COLO668 (cell line): Measurements from ENCODE around the gene CRABP2.

Experiments
- DNase-seq: peaks from one replicate; lab custom pipeline; 2025; ENCODE audit not compliant: unreplicated experiment; lab: John Stamatoyannopoulos, UW

Gene CRABP2

DNA sequence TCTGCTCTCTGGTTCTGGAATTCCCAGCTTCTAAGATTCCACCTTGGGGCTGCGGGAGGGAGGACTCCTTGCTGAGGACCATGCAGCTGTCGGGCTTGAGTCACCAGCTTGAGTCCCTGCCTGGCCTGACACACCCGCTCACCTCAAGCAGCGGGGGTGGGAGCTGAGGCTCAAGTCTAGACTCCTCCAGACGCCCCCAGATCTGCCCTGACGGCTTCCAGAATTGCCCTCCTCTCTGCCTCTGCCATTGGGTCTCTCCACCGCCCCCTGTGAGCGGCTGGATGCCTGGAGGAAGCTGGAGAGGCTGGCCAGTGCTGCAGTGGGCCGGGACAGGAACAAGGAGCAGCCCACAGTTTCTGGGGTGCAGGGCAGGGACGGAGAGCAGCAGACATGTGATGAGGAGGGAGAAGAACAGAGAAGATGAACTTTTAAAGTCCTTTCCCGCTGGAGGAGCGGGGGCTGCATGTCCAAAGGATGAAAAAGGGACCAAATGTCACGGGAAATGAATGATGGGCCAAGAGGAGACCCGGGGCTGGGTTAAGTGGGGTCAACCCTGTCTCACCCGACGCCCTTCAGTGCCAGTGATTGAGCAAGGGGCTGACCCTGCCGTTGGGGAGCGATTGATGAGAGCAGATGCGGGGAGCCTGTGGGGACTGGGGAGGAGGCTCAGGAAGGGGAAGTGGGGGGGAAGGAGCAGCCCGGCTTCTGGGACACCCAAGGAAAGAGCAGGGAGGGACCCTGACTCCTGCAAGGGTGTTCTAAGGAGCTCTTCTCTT is 13.5 kb downstream of the CRABP2 start:
- no peak for DNase-seq

DNA sequence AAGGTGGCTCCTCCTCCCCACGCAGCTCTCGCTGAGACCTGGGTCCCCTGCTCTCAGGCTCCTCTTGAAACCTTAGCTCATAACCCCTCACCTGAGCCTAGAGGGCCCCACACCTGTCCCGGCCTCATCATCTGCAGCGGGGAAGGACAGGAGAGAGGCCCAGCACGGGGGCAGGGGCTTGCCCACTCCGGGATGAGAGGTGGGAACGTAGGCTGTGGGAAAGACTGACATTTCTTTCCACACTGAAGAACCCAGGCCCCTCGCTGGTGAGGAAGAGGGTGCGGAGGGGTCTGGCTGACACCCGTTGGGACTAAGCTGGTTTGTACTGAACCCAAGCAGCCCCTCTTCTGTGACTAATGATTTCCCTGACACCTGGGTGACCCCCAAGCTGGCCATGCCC is 14.2 kb downstream of the CRABP2 start:
- DNase-seq = no peak

DNA sequence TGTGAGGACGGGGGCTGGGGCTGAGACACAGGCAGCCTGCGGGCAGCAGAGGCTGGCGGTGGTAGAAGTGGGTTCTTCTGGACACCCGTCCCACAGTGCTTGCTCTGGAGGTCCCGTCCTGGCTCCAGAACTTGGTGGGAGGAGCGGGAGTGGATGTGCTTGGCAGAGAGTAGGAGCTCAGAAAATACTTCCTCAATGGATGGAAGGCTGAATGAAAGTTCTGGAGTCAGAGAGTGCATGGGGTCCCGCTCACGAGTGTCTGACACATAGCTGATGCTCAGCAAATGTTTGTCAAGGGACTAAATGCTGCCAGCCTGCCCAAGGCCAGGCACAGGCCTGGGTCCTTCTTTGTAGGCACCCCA is 14.7 kb downstream of the CRABP2 start:
- DNase-seq = no peak

DNA sequence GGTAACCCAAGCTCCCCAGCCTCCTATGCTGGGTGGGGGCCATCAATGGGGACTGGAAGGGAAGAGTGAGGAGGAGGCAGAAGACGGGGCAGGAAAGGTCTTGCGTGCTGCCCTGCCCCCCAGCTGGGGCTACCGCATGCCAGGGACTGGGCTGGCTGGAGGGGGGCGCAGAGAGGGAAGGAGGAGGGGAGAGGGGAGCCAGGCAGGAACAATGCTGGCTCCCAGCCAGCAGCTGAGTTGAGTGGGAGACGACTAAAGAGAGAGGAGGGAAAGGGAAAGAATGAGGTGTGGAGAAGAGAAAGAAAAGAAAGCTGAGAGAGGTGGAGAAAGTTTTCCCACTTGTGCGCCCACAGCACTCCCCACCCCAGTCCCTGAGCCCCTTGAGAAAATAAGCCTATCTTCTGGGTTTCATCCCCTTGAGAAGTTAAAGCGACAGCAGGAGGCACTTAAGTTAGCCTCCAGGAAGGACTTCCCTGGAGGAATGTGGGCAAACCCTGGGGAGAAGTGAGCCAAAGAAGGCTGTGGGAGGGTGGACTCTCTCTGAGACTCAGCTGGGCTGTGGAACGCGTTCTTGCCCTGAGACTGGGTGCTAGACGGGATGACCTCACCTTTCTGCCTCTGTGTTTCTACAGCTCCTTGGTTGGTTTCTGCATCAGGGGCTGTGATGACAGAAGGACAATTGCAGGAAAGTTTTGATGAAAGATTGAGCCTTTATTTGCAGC is 15.3 kb downstream of the CRABP2 start:
- DNase-seq = no peak

DNA sequence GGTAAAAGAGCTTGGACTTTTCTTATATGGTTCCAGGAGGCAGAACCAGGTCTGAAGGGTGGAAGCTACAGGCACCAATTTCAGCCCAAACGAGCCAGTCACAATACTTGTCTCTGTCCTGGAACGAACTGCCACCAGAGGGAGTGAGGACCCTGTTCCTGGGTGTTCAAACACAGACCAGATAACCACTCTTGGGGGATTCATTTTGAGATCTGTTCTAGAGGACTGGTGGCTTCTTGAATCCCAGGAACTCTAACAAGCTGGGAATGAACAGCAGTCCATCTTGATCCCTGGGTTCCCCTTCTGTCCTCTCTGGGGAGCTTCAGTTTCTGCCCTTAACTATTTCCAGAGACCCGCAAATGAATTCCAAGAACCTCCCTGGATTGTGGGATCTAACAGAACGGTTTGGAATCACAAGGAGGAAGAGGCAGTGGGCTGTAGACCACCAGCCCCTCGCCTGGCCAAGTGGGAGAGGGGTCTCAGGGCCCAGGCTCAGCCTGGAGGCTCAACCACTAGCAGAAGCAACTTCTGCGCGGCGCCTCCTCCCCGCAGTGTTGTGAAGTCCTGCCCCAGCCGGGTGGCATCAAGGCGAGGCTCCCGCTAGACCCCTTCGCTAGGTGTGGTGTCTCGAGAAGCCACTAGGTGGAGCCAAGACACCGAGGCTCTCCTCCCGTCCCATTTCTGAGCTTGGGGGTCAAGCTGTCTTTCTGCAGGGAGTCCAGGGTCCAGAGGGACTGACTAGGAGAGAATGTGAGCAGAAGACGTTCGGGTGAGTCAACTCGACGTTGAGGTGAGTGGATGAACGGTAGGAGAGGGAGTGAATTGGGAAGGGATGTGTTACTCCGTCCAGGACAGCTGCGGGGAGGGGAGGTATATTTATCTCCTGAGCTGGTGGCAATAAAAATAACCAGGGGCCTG is 16.1 kb downstream of the CRABP2 start:
- peak; percentile 78 for DNase-seq

DNA sequence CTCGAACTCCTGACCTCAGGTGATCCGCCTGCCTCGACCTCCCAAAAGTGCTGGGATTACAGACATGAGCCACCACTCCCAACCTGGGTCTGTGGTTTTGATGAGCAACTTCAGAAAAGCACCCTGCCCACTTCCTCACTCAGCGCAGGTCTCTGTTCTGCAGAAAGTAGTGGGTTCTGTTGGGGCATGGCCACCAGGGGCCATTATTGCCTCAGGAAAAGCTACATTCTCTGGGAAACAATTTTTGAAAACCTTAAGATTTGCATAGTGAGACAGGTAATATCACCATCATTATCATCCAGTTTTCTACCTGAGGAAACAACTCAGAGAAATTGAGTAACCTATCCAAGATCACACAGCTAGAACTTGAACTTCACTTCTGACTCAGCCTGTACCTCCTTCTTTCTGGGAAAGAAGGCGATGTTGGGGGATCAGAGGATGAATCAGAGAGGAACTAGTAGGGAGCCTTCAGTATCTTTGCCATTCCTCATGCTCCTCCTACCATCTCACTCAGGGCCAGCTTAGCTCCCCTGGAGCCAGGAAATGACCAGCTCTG is 21.1 kb downstream of the CRABP2 start:
- no peak for DNase-seq

DNA sequence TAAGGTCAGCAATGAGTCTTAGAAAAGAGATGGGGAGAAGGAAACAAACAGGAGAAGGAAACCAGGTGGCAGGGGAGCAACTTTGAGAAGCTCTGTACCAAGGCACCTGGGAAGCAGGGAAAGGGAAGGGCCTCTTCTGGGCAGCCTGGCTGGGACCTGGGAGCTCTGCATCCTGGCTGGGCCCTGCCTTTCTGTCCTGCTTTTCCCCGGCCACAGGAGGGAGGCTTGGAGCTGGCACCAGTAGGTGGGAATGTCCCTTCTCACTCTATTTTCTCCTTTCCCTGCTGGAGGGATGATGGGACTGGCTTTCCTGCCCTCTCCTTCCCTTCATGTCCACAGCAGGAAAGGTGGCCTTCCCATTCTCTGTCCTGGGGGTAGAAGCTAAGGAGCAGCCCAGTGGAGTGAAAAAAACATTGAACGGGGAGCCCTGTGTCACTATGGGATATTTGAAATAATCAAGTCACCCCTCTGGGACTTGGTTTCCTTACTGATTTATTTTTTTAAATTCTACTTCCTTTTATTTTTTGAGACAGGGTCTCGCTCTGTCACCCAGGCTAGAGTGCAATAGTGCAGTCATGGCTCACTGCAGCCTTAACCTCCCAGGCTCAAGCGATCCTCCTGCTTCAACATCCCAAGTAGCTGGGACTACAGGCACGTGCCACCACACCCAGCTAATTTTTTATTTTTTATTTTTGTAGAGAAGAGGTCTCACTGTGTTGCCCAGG is 23.1 kb downstream of the CRABP2 start:
- no peak for DNase-seq

DNA sequence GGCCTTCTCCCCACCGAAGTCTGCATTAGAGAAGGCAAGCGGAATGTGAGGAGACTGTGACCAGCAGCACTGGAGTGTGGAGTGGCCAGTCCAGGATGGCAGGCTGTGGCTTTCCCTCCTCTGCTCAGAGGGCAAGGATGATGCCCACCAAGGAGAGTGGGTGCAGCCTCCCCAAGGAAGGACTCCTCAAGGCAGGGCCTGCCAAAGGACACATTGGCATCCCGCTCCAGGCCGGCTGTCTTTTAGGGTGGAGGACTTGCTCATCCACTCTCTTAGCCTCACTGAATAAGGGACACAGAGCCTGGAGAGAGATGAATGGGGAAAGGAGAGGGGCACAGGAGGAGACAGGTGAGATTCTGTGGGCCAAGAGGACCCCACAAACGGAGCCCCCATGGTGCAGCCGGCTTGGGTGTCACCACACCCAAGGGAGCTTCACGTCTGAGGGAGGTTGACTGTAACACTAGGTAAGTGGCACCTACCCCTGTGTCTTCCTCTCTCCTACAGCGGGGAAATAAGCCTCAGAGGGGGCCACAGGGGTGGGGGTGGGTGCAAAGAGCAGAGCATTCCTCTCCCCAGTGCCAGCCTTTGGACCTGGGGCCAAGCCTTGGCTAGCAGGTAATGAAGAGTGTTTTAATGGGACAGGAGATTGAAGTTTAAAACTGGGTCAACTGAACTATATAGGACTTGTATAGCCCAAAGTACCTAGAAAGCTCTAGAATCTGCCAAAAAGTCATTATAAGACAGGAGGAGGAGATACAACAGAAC is 24.0 kb downstream of the CRABP2 start:
- DNase-seq = no peak

DNA sequence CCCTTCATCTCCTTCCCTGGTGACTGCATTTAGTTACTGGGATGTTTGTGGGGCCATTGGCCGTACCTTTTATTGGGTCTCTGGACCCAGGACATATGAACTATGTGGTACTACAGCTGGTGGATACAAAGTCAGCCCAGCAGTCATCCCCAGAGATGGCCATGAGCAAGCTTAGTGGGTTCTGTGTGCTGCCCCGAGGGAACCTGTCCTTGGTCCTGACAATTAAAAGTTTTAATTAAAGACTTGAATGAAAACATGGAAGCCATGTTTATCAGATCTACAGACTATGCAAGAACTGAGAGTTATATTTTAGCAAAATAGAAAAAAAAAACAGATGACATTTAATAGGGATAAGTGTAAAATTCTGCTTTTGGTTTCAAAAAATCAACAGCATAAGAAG is 25.3 kb downstream of the CRABP2 start:
- no peak for DNase-seq

DNA sequence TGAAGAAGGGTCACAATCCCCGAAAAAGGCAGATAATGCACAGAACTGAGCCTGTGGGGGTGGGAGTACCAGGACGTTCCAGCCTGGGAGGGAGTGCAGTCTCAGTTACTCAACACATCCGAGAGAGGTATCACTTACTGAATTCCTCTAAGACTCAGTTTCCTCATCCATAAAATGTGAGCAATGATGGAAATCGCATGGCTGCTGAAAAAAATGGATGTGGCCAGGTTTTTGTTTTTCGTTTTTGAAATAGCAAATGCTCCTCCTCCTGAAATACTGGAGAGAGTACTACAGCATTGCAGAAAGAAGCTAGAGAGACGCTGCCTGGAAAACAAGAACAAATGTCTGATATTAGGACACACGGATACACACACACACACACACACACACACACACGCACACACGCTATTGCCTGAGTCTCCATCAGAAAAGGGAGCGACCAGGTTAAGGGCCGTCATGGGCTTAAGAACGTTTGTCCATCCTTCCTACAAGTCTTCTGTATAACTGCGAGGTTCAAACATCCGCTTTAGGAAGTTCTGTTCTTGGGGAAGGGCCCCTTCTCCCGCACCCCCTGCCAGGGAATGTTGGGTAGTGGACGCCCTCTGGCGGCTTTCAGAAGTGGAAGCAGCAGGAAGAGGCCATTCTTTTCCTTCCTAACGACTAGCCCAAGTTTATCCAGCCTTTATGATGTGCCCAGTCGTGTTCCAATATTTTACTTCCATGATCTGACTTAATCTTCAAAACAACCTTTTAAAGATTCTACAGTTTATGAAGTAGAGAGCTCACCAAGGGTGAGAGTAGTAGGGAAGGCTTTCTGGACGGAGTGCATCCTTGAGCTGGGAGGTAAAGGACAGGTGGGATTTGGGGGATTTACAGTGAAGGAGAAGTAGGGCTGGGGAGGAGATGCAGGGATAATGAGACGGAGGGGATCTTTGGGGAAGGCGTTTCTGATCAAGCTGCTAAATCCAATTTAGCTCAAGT is 27.5 kb downstream of the CRABP2 start:
- peak; percentile 61 for DNase-seq

DNA sequence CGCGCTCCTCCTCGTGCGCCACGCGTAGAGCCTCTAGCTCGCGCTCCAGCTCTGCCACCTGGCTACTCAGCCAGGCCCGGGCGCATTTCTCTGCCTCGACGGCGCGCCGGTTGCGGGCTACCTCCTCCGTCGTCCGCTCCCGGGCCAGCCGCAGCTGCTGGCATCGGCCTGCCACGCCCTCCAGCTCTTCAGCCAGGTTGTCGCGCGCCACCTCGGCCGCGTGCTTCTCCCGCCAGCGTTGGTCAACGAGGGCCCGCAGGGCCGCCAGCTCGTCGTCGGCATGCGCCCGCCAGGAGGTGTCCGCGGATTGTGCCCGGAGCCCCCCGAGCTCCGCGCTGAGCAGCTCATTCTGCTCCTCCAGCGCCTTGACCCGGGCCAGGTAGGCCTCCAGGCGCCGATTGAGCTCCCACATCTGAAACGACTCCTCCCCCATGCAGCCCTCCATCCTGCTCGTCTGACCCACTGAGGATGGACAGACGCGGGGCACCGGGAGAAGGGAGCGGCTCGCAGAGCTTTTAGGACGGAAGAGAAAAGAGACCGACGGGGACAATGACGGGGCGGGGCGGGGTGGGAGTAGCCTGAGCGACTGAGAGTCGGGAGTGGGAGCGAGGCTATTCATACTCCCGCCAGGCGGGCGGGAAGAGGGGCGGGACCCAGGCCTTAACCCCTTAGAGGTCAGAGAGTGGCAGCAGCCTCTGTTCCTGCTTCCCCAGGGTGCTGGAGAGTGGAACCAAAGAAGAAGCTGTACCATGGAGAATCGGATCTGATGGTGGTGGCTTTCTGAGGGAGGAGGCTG is 28.4 kb downstream of the CRABP2 start, which contains the start of gene NES:
TSS of gene NES (minus strand) at position 588 of the 796 bp plus-strand sequence. CDS start at position 445, 143 bp downstream.
- DNase-seq = peak; percentile 54

DNA sequence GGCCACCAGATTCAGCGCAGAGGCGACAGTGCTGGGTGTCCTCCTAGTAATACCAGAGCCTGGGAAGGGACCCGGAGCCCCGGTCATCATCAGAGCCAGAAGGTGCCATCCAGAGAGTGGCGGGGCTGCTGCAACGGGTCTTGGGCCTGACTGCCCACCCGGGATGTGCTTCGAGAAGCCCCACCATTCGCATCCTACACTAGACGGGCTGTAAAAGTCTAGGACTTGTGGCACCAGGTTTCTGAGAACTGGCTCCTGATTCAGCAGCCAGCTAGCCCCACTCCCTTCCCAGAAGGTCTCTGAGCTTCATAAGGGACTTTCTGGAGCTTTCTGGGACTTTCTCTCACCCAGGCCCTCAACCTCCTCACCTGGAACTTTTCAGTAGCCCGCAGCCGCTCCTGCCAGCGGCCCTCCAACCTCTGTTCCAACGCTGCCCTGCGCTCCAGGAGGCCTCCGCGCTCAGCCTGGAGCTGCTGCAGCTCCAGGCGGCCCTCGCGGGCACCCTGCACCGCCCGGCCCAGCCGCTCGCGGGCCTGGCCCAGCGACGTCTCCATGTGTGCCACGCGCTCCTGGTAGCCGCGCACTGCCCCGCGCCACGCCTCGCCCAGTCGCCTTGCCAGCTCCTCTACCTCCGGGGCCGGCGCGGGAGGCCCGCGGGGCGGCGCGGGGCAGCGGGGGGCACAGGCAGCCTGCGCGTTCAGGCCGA is 29.1 kb downstream of the CRABP2 start:
- DNase-seq = peak; percentile 39

DNA sequence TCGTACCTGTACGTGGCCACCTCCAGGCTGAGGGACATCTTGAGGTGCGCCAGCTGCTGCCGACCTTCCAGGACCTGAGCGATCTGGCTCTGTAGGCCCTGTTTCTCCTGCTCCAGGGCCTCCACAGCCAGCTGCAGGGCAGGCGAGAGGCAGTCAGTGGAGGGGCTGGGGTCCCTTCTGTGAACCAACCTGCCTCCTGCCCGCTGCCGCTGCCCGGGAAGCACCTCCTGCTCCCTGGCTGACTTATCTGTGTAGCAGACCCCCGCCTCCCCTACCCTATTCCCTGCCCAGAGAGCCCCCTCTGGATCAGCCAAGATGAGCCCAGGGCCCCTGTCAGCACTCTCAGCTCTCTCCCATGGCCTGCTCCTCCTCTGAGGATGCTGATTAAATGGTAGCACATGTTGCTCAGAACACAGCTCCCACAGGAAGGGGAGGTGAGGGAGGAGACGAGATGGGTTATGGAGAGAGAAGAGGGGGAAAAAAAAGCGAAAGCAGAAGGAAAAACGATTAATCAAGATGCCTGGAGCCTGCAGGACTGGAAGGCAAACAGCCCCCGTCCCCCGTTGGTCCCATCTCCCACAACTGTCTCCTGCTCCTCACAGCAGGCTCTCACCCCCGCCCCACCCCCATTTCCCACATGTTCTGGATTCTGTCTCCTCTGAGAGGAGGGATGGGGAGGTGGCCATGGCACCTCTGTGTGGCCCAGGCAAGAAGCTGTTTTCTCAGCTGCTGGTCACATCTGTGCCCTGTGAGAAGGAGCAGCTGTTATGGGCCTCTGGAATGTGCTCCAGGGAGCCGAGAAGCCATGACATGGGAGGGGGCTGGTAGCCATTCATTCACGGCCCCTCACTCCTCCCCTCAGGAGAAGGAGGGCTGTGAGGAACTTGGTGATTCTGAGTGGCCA is 29.9 kb downstream of the CRABP2 start:
- no peak for DNase-seq

DNA sequence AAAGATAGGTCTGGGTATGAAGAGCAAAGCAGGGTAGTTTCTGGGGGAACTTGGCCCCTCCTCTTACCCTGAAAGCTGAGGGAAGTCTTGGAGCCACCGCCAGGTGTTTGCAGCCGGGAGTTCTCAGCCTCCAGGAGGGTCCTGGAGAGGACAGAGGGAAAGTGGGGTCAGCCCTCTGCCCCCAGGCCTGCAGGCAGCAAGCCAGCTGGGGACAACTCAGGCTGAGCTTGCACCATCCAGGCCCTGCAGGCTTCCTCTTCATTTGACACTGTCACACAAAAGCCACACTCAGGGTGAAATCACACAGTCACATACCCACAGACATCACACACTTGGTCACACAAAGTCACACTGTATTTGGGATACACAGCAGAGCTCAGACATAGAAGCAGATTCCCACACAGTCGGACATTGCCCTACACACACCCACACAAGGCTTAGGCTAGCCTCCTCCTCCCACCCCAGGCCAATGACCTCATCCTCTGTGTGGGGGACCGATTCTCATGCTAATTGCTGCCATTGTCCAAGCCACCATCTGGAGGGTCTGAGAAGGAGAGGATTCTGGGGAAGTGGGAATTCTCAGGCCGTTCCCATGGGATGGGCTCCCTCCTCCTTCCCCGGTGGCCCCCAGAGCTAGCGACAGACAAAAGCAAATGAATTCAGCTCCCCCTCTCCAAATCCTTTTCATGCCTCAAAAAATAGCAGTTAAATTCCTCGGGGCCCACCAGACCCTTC is 31.8 kb downstream of the CRABP2 start:
- DNase-seq = no peak

DNA sequence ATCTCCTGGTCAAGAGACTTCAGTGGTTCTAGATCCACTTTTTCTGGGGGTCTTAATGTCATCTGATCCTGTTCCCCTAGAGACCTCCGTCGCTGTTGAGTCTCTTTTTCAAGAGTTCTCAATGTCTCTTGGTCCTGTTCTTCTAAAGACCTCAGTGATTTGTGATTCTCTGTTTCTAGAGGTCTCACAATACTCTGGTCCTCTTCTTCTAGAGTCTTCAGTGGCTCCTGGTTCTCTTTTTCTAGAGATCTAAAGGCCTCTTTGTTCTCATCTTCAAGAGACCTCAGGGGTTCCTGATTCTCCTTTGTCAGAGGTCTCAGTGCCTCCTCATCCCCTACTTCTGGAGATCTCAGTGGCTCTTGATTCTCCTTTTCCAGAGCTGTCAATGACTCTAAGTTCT is 33.6 kb downstream of the CRABP2 start:
- no peak for DNase-seq
